NCI-H1417 (cell line): ENCODE results near the gene MRPS35.
A peak's percentile ranks its signal among the peaks of the same experiment; 100 is the strongest.

Source experiments
- DNase-seq, 3 experiments: peaks; one replicate each; lab custom pipeline; 2025; lab: John Stamatoyannopoulos, UW

The MRPS35 gene

GRCh38 chr12:27772328-27773049, 61.9 kb downstream of the MRPS35 start:
- DNase-seq: no peak

GRCh38 chr12:27777141-27777540, 66.5 kb downstream of the MRPS35 start:
- DNase-seq: no peak

- DNase-seq: no peak
Observed at GRCh38 chr12:27778206-27778605, 67.6 kb downstream of the MRPS35 start.

- peak in 2 of 3 experiments; percentile 88 to 90 for DNase-seq
Observed at GRCh38 chr12:27779416-27779919, 68.8 kb downstream of the MRPS35 start.

- peak; percentile 75 to 98 (median 91) for DNase-seq
Observed at GRCh38 chr12:27779920-27780611, 69.4 kb downstream of the MRPS35 start, which contains the start of the genes KLHL42 and MANSC4. Gene KLHL42 (plus strand): TSS chr12:27780233. CDS start chr12:27780331, 98 bp downstream. Gene MANSC4 (minus strand): TSS chr12:27780236. CDS start chr12:27771276, 8,960 bp downstream.

GRCh38 chr12:27780612-27781408, 70.2 kb downstream of the MRPS35 start:
- DNase-seq: peak in 2 of 3 experiments; percentile 54 to 89

- no peak for DNase-seq
Observed at GRCh38 chr12:27781680-27782079, 71.0 kb downstream of the MRPS35 start.

GRCh38 chr12:27782481-27782880, 71.8 kb downstream of the MRPS35 start:
- DNase-seq: no peak

GRCh38 chr12:27785882-27786570, 75.4 kb downstream of the MRPS35 start:
- DNase-seq: peak in 2 of 3 experiments; percentile 42 to 83

- no peak for DNase-seq
Observed at GRCh38 chr12:27787559-27787958, 76.9 kb downstream of the MRPS35 start.

- no peak for DNase-seq
Observed at GRCh38 chr12:27790179-27790578, 79.5 kb downstream of the MRPS35 start.

- DNase-seq: no peak
Observed at GRCh38 chr12:27794818-27795584, 84.4 kb downstream of the MRPS35 start.

GRCh38 chr12:27796128-27796527, 85.5 kb downstream of the MRPS35 start:
- DNase-seq: no peak

- DNase-seq: no peak
Observed at GRCh38 chr12:27797301-27798025, 86.8 kb downstream of the MRPS35 start.

GRCh38 chr12:27800819-27801218, 90.2 kb downstream of the MRPS35 start:
- no peak for DNase-seq

GRCh38 chr12:27801630-27802029, 91.0 kb downstream of the MRPS35 start:
- DNase-seq: no peak

GRCh38 chr12:27802511-27802910, 91.9 kb downstream of the MRPS35 start:
- peak in 1 of 3 experiments; percentile 34 for DNase-seq

GRCh38 chr12:27802936-27803335, 92.3 kb downstream of the MRPS35 start:
- DNase-seq: no peak

- no peak for DNase-seq
Observed at GRCh38 chr12:27805238-27805637, 94.6 kb downstream of the MRPS35 start.
